ENCODE measurements around the gene TRIM33.

DNA sequence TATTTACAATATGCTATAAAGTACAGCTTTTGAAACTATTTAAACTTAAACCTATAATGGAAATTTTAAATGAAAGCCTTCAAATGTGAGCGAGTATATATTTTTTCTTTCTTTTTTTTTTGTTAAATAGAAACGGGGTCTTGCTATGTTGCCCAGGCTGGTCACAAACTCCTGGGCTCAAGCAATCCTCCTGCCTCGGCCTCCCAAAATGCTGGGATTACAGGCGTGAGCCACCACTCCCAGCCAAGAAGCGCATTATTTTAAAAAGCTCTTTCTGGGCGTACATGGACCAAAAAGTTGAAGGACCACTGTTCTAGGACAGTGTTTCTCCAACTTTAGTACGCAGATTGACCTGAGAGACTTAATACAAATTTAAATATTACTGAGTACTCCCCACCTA lies 87.5 kb downstream of the TRIM33 start:
- TF ChIP-seq, protein P1, sequence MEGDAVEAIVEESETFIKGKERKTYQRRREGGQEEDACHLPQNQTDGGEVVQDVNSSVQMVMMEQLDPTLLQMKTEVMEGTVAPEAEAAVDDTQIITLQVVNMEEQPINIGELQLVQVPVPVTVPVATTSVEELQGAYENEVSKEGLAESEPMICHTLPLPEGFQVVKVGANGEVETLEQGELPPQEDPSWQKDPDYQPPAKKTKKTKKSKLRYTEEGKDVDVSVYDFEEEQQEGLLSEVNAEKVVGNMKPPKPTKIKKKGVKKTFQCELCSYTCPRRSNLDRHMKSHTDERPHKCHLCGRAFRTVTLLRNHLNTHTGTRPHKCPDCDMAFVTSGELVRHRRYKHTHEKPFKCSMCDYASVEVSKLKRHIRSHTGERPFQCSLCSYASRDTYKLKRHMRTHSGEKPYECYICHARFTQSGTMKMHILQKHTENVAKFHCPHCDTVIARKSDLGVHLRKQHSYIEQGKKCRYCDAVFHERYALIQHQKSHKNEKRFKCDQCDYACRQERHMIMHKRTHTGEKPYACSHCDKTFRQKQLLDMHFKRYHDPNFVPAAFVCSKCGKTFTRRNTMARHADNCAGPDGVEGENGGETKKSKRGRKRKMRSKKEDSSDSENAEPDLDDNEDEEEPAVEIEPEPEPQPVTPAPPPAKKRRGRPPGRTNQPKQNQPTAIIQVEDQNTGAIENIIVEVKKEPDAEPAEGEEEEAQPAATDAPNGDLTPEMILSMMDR (IDR thresholded peaks at IDR 0.05), result no peak
- no peak for TF ChIP-seq POLR2A (IDR thresholded peaks at IDR 0.05)

All from adrenal gland (tissue), 5 donors.